Thyroid gland (tissue), 4 donors: ENCODE measurements around the gene PLEKHA4. TPM values are rescaled to one million over a fixed set of nuclear protein-coding genes. Genes with fewer than 3 reads are reported as not detected.

Source experiments
- DNase-seq, 2 donors: peaks; one replicate each; pipeline ENCODE4 v3.0.0-alpha.2; 2019
- H3K27ac ChIP-seq, 3 donors: fragments of 200-600 bp; sonication (generic); 1 replicate in 2 of 3; 2 replicates in 1 of 3; pipeline ENCODE4 v1.5.1; 2016 to 2019; ENCODE audit warnings: mild to moderate bottlenecking in 1 of 3, moderate library complexity in 1 of 3
- H3K27me3 ChIP-seq: fragments of 200-600 bp; sonication (generic); one replicate; pipeline ENCODE4 v1.5.1; 2019
- H3K36me3 ChIP-seq, 2 donors: fragments of 200-600 bp; sonication (generic); one replicate each; pipeline ENCODE4 v1.5.1; 2016 to 2019
- H3K4me1 ChIP-seq, 2 donors: fragments of 200-600 bp; sonication (generic); one replicate each; pipeline ENCODE4 v1.5.1; 2017 to 2019
- H3K4me3 ChIP-seq, 3 donors: fragments of 200-600 bp; sonication (generic); replicated peaks in 1 of 3; 1 replicate in 2 of 3; 2 replicates in 1 of 3; pipeline ENCODE4 v1.5.1; 2016; ENCODE audit warnings: mild to moderate bottlenecking in 1 of 3
- H3K9me3 ChIP-seq: fragments of 200-600 bp; sonication (generic); one replicate; pipeline ENCODE4 v1.5.1; 2017
- CTCF ChIP-seq, 6 experiments: fragments of 200-600 bp in 3 of 6; fragments of 450-650 bp in 3 of 6; sonication (generic) in 3 of 6; IDR thresholded peaks; one replicate each; pipeline ENCODE4 v1.5.1; 2016 to 2019; ENCODE audit warnings: antibody characterized with exemption in 6 of 6, mild to moderate bottlenecking in 2 of 6, inconsistent platforms in 1 of 6, moderate library complexity in 1 of 6
- POLR2A ChIP-seq, 2 donors: fragments of 450-650 bp; IDR thresholded peaks; one replicate each; pipeline ENCODE4 v1.6.1; 2017; ENCODE audit warnings: antibody characterized with exemption in 2 of 2, mild to moderate bottlenecking in 2 of 2, moderate library complexity in 1 of 2
- WGBS, 2 donors: methylation state at CpG; one replicate each; pipeline ENCODE4 v1.1.5; 2017; 5-methylcytosine and 5-hydroxymethylcytosine counted together
- intact Hi-C: fragments of 100-400 bp; cut with DNase I; formaldehyde crosslinking; loops from one replicate; pipeline ENCODE4 v1.15.1; 2023
- total RNA-seq, 4 donors: library from RNA; depleted of rRNA; stranded (reverse); fragments of >200 nt; gene quantifications; one replicate each; pipeline ENCODE4 v1.2.3, GENCODE V29; 2016

Gene PLEKHA4
- total RNA-seq, 4 donors from 2014 or later = 15.2 to 21.8 (median 19.0) TPM

- no peak overlapping the region for H3K4me3 ChIP-seq
- no peaks in the 10 kb centered on the region for H3K27me3 ChIP-seq
- H3K9me3 ChIP-seq = no peaks in the 10 kb centered on the region
- H3K4me1 ChIP-seq = peaks cover 6 to 18% of the 10 kb centered on the region in 2 donors
- H3K27ac ChIP-seq = no peak overlapping the region
- TF ChIP-seq POLR2A (IDR thresholded peaks at IDR 0.05) (no peak), CTCF (IDR thresholded peaks at IDR 0.05) (no peak)
- intact Hi-C loops = loop anchor here (5.0 kb wide), 1 partner anchor 173 kb away; no protein-coding TSS in a partner anchor
- peaks cover 0 to 3% of the 10 kb centered on the region in 2 donors for H3K36me3 ChIP-seq
- no peak for DNase-seq
- 48 to 60% methylated on average over 4 of the region's 6 CpGs for WGBS, 2 donors
Measured at GRCh38 chr19:48798937-48799336, 69.5 kb downstream of the PLEKHA4 start.

GRCh38 chr19:48797103-48797502 lies 71.3 kb downstream of the PLEKHA4 start:
- WGBS, 2 donors = 94% methylated on average over 1 to 7 of the region's 7 CpGs
- H3K27ac ChIP-seq = no peak overlapping the region
- no peak for TF ChIP-seq POLR2A (IDR thresholded peaks at IDR 0.05)
- no peak for TF ChIP-seq CTCF (IDR thresholded peaks at IDR 0.05)
- H3K9me3 ChIP-seq = no peaks in the 10 kb centered on the region
- no peaks in the 10 kb centered on the region for H3K27me3 ChIP-seq
- H3K4me1 ChIP-seq = peaks cover 6 to 18% of the 10 kb centered on the region in 2 donors
- intact Hi-C loops = loop anchor here (5.0 kb wide), 1 partner anchor 175 kb away; no protein-coding TSS in a partner anchor
- no peak overlapping the region for H3K4me3 ChIP-seq
- H3K36me3 ChIP-seq = peaks cover 0 to 3% of the 10 kb centered on the region in 2 donors
- DNase-seq = no peak

- intact Hi-C loops = loop anchor here (5.0 kb wide), 1 partner anchor 176 kb away; no protein-coding TSS in a partner anchor
- peak overlapping the region; percentile 85 to 98 (median 86) for H3K27ac ChIP-seq
- no peaks in the 10 kb centered on the region for H3K27me3 ChIP-seq
- peaks cover 0 to 3% of the 10 kb centered on the region in 2 donors for H3K36me3 ChIP-seq
- H3K9me3 ChIP-seq = no peaks in the 10 kb centered on the region
- TF ChIP-seq POLR2A (IDR thresholded peaks at IDR 0.05) = no peak
- TF ChIP-seq CTCF (IDR thresholded peaks at IDR 0.05) = no peak
- no peak overlapping the region for H3K4me3 ChIP-seq
- peaks cover 6 to 18% of the 10 kb centered on the region in 2 donors for H3K4me1 ChIP-seq
- WGBS, 2 donors = 85 to 94% methylated on average over 2 to 15 of the region's 20 CpGs
- no peak for DNase-seq
Measured at GRCh38 chr19:48796298-48797083, 71.9 kb downstream of the PLEKHA4 start.

- Histone ChIP-seq H3K4me1 (peaks cover 6 to 18% of the 10 kb centered on the region in 2 donors), H3K9me3 (no peaks in the 10 kb centered on the region), H3K36me3 (peaks cover 0 to 3% of the 10 kb centered on the region in 2 donors), H3K4me3 (no peak overlapping the region), H3K27ac (peak overlapping the region; percentile 85 to 98 (median 86)), H3K27me3 (no peaks in the 10 kb centered on the region)
- 82% methylated on average over 1 of the region's 2 CpGs; no CpG with 5 or more reads in 1 of the 2 donors for WGBS, 2 donors
- no peak for TF ChIP-seq CTCF (IDR thresholded peaks at IDR 0.05)
- no peak for TF ChIP-seq POLR2A (IDR thresholded peaks at IDR 0.05)
- no peak for DNase-seq
- intact Hi-C loops = loop anchor here (2.0 to 5.0 kb wide), 2 partner anchors 41 to 177 kb away; partner anchors contain the start of gene HSD17B14
Measured at GRCh38 chr19:48795685-48796070, 72.7 kb downstream of the PLEKHA4 start.
